GM23248 (cell line): Measurements from ENCODE around the gene TRAM2.

Experiments
- EZH2 ChIP-seq: fragments of 200-600 bp; sonication (generic); IDR thresholded peaks from 2 replicates; pipeline ENCODE4 v1.6.1; 2018; ENCODE audit warnings: antibody characterized with exemption, mild to moderate bottlenecking; ENCODE audit not compliant: insufficient read depth, poor library complexity, severe bottlenecking
- EZH2phosphoT487 ChIP-seq: fragments of 200-600 bp; sonication (generic); IDR thresholded peaks from 2 replicates; pipeline ENCODE4 v1.6.1; 2018; ENCODE audit warnings: antibody characterized with exemption, moderate library complexity, mild to moderate bottlenecking, low read depth; ENCODE audit not compliant: insufficient read depth

GRCh38 chr6:52489881-52490280 is 87.0 kb downstream of the TRAM2 start:
- TF ChIP-seq EZH2 (no peak), EZH2phosphoT487 (no peak)
